Neural cell (in vitro differentiated cells): Measurements from ENCODE around the gene H2AZ2.

ENCODE experiments used
- EP300 ChIP-seq: fragments of 450-650 bp; conservative IDR thresholded peaks from 2 replicates; pipeline ENCODE4 v1.6.1; 2014; ENCODE audit warnings: antibody characterized with exemption, mild to moderate bottlenecking, moderate library complexity; ENCODE audit not compliant: poor library complexity, severe bottlenecking
- EZH2 ChIP-seq: fragments of 200-600, 300-800 bp; shearing (Covaris generic), sonication (generic); IDR thresholded peaks from 2 replicates; pipeline ENCODE4 v1.6.1; 2014; ENCODE audit warnings: antibody characterized with exemption, low read length, borderline replicate concordance, mild to moderate bottlenecking; ENCODE audit not compliant: insufficient read depth, poor library complexity, severe bottlenecking
- POLR2AphosphoS5 ChIP-seq: IDR thresholded peaks from 2 replicates; pipeline ENCODE4 v1.6.1; 2012
- SMC3 ChIP-seq: fragments of 450-650 bp; conservative IDR thresholded peaks from 2 replicates; pipeline ENCODE4 v1.6.1; 2014; ENCODE audit warnings: antibody characterized with exemption, mild to moderate bottlenecking, moderate library complexity; ENCODE audit not compliant: poor library complexity
- TF ChIP-seq, protein P1 (sequence below): fragments of 450-650 bp; IDR thresholded peaks from 2 replicates; pipeline ENCODE4 v1.5.1; 2014; ENCODE audit warnings: antibody characterized with exemption, mild to moderate bottlenecking, moderate library complexity; ENCODE audit not compliant: poor library complexity, severe bottlenecking
- TF ChIP-seq, protein P2 (sequence below): IDR thresholded peaks from 2 replicates; pipeline ENCODE4 v1.6.1; 2012; ENCODE audit warnings: borderline replicate concordance

DNA sequence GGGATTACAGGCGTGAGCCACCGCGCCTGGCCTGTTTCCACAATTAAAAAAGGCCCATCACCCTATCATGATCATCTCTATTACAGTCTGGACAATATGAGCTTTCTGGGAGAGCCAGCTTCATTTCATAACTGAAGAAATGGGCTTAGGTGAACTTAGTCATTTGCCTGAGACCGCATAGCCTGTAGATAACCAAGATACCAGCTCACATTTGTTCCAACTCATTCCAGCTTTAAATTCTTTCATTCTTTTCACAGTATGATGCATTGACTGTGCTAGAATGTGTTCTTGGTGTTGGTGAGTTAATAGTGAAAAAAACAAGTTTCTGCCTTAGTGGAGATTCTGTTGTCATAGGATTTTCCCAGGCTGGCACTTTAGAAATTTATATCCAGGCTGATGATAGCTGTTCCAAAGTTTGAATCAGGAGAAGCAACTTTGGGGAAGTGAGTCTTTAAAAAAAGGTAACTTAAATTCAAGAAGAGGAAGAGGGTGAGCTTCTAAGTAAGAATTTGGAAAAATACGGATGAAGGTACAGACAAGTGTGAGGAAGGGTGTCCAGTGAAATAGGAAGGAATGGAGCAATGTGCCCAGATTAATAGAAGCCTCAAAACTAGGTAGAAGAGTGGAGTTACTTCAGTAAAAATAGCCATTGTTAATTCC is 2.1 kb upstream of the H2AZ2 start:
- TF ChIP-seq EP300: no peak
- TF ChIP-seq, protein P1, sequence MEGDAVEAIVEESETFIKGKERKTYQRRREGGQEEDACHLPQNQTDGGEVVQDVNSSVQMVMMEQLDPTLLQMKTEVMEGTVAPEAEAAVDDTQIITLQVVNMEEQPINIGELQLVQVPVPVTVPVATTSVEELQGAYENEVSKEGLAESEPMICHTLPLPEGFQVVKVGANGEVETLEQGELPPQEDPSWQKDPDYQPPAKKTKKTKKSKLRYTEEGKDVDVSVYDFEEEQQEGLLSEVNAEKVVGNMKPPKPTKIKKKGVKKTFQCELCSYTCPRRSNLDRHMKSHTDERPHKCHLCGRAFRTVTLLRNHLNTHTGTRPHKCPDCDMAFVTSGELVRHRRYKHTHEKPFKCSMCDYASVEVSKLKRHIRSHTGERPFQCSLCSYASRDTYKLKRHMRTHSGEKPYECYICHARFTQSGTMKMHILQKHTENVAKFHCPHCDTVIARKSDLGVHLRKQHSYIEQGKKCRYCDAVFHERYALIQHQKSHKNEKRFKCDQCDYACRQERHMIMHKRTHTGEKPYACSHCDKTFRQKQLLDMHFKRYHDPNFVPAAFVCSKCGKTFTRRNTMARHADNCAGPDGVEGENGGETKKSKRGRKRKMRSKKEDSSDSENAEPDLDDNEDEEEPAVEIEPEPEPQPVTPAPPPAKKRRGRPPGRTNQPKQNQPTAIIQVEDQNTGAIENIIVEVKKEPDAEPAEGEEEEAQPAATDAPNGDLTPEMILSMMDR: no peak
- TF ChIP-seq, protein P2, sequence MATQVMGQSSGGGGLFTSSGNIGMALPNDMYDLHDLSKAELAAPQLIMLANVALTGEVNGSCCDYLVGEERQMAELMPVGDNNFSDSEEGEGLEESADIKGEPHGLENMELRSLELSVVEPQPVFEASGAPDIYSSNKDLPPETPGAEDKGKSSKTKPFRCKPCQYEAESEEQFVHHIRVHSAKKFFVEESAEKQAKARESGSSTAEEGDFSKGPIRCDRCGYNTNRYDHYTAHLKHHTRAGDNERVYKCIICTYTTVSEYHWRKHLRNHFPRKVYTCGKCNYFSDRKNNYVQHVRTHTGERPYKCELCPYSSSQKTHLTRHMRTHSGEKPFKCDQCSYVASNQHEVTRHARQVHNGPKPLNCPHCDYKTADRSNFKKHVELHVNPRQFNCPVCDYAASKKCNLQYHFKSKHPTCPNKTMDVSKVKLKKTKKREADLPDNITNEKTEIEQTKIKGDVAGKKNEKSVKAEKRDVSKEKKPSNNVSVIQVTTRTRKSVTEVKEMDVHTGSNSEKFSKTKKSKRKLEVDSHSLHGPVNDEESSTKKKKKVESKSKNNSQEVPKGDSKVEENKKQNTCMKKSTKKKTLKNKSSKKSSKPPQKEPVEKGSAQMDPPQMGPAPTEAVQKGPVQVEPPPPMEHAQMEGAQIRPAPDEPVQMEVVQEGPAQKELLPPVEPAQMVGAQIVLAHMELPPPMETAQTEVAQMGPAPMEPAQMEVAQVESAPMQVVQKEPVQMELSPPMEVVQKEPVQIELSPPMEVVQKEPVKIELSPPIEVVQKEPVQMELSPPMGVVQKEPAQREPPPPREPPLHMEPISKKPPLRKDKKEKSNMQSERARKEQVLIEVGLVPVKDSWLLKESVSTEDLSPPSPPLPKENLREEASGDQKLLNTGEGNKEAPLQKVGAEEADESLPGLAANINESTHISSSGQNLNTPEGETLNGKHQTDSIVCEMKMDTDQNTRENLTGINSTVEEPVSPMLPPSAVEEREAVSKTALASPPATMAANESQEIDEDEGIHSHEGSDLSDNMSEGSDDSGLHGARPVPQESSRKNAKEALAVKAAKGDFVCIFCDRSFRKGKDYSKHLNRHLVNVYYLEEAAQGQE: no peak
- no peak for TF ChIP-seq EZH2
- no peak for TF ChIP-seq POLR2AphosphoS5
- TF ChIP-seq SMC3: no peak
